GM10847 (cell line): Measurements from ENCODE around the gene DNAJC27.

Experiments
- POLR2A ChIP-seq: IDR thresholded peaks from 2 replicates; pipeline ENCODE4 v1.6.1; 2011; ENCODE audit not compliant: insufficient read length; ENCODE audit errors: extremely low read depth

DNAJC27 gene

DNA sequence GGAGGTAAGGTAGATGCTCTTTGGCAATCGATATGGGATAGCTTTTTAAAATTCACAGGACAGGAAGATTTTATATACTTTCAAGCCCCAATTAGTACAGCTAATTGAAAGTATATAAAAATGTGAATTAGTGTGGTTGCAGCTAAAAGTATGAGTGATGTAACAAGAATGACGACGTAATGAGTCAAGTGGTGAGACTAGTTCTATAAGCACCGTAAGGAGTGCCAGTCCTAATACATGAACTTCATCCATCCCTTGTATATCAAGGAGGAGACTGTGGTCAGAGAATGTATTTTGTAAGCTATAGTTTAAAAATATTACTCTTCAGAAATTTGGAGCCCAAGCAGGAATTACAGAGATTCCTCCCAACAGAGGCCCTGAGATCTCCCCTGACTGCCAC is 25.8 kb downstream of the DNAJC27 start:
- no peak for TF ChIP-seq POLR2A

GRCh38 chr2:24943427-24944053 is 28.2 kb downstream of the DNAJC27 start:
- no peak for TF ChIP-seq POLR2A

GRCh38 chr2:24939353-24939752 is 32.4 kb downstream of the DNAJC27 start:
- no peak for TF ChIP-seq POLR2A

- TF ChIP-seq POLR2A, result no peak
Measured at GRCh38 chr2:24937236-24937635, 34.5 kb downstream of the DNAJC27 start.

DNA sequence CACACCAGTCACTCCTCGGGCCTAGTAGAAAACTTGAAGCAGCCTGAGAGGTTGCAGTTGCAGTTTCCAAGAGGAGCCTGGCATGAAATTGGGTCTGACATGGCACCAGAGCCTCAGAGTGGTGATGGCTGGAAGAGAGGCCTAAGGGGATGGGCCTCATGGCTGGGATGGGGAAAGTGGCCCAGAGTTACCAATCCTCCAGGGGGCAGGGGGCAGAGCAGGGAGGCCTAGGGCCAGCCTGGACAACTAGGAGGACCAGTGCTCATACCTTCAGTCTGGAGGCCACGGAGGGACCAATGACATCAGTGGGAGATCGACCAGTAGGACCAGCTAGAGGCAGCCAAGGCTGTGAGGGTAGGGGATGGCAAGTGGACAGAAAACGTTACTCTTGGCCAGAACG is 36.6 kb downstream of the DNAJC27 start:
- TF ChIP-seq POLR2A, result no peak

DNA sequence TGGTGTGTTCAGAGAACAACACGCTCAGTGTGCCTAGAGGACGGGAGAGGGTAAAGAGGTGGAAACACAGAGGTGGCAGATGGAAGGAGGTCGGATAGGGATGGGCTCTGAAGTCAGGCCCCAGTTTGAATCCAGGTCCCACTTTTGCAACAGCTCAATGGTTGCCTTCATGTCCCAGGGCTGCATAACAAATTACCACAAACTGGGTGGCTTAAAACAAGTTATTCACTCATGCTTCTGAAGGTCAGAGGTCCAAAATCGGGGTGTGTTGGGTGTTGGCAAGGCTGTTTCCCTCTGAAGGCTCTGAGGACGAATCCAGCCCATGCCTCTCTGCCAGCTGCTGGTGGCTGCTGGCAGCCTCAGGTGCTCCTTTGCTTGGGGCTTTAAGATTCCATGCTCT is 39.0 kb downstream of the DNAJC27 start:
- no peak for TF ChIP-seq POLR2A

- no peak for TF ChIP-seq POLR2A
Measured at GRCh38 chr2:24930768-24931167, 41.0 kb downstream of the DNAJC27 start.

DNA sequence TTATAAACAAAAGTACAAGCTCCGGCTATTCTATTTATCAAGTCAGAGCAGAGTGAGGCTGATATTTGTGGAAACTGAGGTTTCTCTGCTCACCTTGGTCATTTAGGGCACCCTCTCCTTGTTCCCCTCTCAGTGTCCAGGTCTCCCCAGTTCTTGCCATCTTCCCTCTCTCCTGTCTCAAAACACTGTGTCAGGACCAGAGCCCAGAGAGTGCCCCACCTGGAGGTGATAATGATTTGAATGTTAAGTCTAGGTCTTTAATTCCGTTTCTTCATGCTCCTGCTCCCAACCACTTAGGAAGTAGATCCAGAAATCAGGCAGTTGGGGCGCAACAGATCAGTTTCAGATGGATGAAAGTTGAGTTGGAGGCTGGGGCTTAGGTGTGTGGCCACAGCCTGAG is 42.5 kb downstream of the DNAJC27 start:
- no peak for TF ChIP-seq POLR2A

DNA sequence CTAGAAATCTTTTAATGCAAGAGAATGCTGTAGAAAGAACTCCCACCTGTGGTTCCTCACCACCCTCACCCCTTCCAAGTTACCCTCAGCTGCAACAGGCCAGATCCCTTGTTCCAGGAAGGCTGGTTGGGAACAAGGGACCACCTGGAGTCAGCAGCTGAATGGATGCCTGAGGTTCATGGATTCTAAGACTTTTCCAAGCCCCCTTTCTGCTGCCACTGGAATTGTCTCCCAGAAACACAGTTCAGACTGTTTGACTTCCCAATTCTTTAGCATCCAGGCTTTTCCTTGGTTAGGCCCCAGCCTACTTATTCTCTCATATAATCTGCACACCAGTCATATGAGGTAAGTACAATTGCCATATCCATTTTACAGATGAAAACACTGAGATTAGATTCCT is 43.7 kb downstream of the DNAJC27 start:
- TF ChIP-seq POLR2A, result no peak

DNA sequence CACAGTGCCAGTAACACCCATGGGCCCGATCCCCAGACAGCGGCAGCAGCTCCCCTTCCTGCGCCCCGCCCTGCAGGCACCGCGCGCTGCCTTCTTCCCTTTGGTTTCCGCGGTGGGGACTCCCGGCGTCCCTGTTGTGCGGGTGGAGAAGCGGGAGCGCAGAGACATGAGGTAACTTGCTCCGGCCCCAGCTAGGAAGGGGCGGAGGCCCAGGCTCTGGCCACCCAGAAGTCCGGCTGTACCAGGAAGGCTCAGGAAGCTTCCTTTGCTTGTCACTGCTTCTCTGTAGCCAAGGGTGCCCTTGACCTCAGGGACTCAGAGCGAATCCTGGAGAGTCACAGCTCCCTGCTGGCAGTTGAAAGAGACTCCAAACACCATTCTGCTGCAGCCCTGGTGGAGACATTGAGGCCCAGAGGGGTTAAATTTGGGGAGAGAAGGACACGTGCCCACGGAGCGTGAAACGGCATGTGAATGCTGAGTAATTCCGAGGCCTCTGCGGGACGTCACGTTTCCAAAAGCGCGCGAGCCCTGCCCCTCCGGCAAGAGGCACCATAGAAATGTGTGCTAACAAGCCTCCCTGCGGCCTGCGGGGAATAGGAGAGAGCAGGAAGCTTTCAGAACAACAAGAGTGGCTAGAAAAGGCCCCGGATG is 45.0 kb downstream of the DNAJC27 start:
- no peak for TF ChIP-seq POLR2A

GRCh38 chr2:24926220-24926601 is 45.5 kb downstream of the DNAJC27 start:
- no peak for TF ChIP-seq POLR2A

- no peak for TF ChIP-seq POLR2A
Measured at GRCh38 chr2:24925815-24926214, 45.9 kb downstream of the DNAJC27 start.

GRCh38 chr2:24924732-24925131 is 47.0 kb downstream of the DNAJC27 start:
- TF ChIP-seq POLR2A, result no peak

DNA sequence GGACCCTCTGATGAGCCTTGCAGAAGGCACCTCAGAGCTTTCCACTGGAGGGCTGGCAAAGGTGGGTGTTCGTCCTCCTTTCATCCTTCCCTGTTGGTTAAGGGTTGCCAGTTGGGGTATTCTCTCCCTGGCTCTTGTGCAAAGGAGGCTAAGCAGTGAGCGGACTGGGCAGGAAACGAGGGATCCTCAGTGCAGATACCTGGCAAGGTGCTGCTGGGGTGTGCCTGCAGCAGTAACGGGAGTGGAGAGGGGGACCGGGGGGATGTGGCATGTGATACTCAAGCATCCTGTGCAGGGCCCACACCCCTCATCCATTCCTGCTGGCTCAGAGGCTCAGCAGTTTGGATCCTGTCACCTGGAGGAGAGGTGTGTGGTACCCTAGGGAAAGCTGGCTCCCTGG is 47.5 kb downstream of the DNAJC27 start:
- TF ChIP-seq POLR2A, result no peak

GRCh38 chr2:24923106-24923505 is 48.6 kb downstream of the DNAJC27 start:
- no peak for TF ChIP-seq POLR2A

DNA sequence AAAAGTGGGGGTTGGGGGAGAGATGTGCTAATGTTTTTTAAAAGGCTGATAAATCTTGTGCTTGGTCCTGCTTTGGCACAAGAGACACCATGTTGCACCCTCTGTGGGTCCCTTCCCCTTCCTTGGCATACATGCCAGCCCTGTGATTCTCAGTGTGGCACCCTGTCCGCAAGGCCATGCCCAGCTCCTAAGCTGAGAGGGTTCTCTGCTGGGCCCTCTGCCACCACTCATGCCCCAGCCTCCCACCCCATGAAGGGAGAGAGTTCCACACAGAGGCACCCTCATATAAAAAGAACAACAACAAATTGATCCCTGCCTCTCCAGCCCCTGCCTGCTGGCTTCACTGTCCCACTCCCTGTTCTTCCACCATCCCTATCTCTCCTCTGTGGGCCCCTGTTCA is 49.2 kb downstream of the DNAJC27 start:
- TF ChIP-seq POLR2A, result no peak

- no peak for TF ChIP-seq POLR2A
Measured at GRCh38 chr2:24920809-24921441, 50.8 kb downstream of the DNAJC27 start.

DNA sequence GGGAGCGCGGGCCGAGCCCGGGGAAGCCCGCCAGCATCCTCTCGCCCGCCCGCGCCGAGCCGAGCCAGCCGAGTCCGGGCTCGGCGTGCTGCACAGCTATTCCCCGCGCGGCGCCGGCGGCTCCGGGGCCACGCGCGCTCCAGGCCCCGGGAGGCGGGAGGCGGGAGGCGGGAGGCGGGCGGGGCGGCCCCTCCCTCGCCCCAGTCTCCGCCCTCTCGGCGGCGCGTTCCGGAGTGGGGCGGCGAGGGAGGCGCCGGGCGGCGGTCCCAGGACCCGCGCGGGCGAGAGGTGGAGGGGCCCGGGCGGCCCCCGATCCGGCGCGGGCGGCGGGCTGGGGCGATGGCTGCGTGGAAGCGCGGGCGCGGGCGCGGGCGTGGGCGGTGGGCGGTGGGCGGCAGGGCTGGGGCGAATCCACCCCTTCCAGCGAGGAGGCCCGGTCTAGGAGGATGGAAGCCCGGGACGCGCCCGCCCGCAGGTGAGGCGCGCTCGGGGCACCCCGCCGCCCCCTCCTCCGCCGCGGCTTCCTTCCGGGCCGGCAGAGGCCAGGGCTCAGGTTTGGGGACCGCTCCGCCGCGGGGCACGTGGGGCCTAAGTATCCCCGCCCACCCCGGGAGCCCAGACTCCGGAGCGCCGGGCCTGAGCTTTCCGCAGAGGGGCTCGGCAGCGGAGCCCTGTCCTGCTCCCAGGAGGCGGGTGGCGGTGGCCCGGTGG is 51.5 kb downstream of the DNAJC27 start, which contains the start of gene ADCY3:
Gene ADCY3 (minus strand): TSS at position 140 of the 711 bp plus-strand sequence. CDS start 1,250 bp downstream, outside the sequence.
- peak; percentile 29 for TF ChIP-seq POLR2A
